Neural cell (in vitro differentiated cells): ENCODE data around the gene LCOR. TPM values are rescaled to one million over a fixed set of nuclear protein-coding genes. Genes with fewer than 3 reads are reported as not detected.

ENCODE experiments used
- H2AFZ ChIP-seq: fragments of 200-600, 300-800 bp; sonication (generic), shearing (Covaris generic); 2 replicates; pipeline ENCODE4 v1.6.0; 2014; ENCODE audit warnings: low read depth, mild to moderate bottlenecking, antibody characterized with exemption, low read length, moderate library complexity
- H3F3A ChIP-seq: fragments of 200-600 bp; shearing (Covaris generic); 2 replicates; pipeline ENCODE4 v1.6.1; 2016; ENCODE audit warnings: mild to moderate bottlenecking, moderate library complexity, mixed read lengths, antibody characterized with exemption, low read length; ENCODE audit not compliant: insufficient read depth, poor library complexity, severe bottlenecking
- H3K27ac ChIP-seq: fragments of 200-600, 300-800 bp; sonication (generic), shearing (Covaris generic); 2 replicates; pipeline ENCODE4 v1.5.1; 2014; ENCODE audit warnings: mild to moderate bottlenecking, low read length, moderate library complexity
- H3K27me3 ChIP-seq: fragments of 300-800, 200-600 bp; sonication (generic), shearing (Covaris generic); 2 replicates; pipeline ENCODE4 v1.6.0; 2014; ENCODE audit warnings: mild to moderate bottlenecking, low read depth, low read length, moderate library complexity; ENCODE audit not compliant: insufficient read depth
- H3K36me3 ChIP-seq: fragments of 300-800, 200-600 bp; sonication (generic), shearing (Covaris generic); 2 replicates; pipeline ENCODE4 v1.5.1; 2014; ENCODE audit warnings: mild to moderate bottlenecking, antibody characterized with exemption, low read length, moderate library complexity; ENCODE audit not compliant: insufficient read depth
- H3K4me2 ChIP-seq: fragments of 300-800, 200-600 bp; sonication (generic), shearing (Covaris generic); 2 replicates; pipeline ENCODE4 v1.6.0; 2014; ENCODE audit warnings: mild to moderate bottlenecking, low read length
- H3K4me3 ChIP-seq: fragments of 300-800, 200-600 bp; sonication (generic), shearing (Covaris generic); 2 replicates; pipeline ENCODE4 v1.5.1; 2014; ENCODE audit warnings: mild to moderate bottlenecking, low read length, moderate library complexity
- H3K79me2 ChIP-seq: fragments of 200-600 bp; shearing (Covaris generic); replicated peaks from 2 replicates; pipeline ENCODE4 v1.6.0; 2014; ENCODE audit warnings: mild to moderate bottlenecking, low read length, moderate library complexity; ENCODE audit not compliant: insufficient read depth
- H3K9ac ChIP-seq: fragments of 300-800, 200-600 bp; sonication (generic), shearing (Covaris generic); 2 replicates; pipeline ENCODE4 v1.6.1; 2016; ENCODE audit warnings: mild to moderate bottlenecking, low read length, mixed read lengths
- H3K9me2 ChIP-seq: fragments of 200-600 bp; shearing (Covaris generic); 2 replicates; pipeline ENCODE4 v1.6.1; 2016; ENCODE audit warnings: mild to moderate bottlenecking, low read length, mixed read lengths; ENCODE audit not compliant: insufficient read depth
- H3K9me3 ChIP-seq: fragments of 200-600, 300-800 bp; sonication (generic), shearing (Covaris generic); 2 replicates; pipeline ENCODE4 v1.6.1; 2016; ENCODE audit warnings: mild to moderate bottlenecking, mixed run types, low read length, moderate library complexity, mixed read lengths
- H4K20me1 ChIP-seq: fragments of 200-600 bp; shearing (Covaris generic); 2 replicates; pipeline ENCODE4 v1.6.1; 2016; ENCODE audit warnings: mild to moderate bottlenecking, mixed run types; ENCODE audit not compliant: insufficient read depth
- CTCF ChIP-seq: fragments of 450-650 bp; IDR thresholded peaks from 2 replicates; pipeline ENCODE4 v1.5.1; 2014; ENCODE audit warnings: antibody characterized with exemption, mild to moderate bottlenecking, moderate library complexity; ENCODE audit not compliant: poor library complexity, severe bottlenecking
- EP300 ChIP-seq: fragments of 450-650 bp; conservative IDR thresholded peaks from 2 replicates; pipeline ENCODE4 v1.6.1; 2014; ENCODE audit warnings: antibody characterized with exemption, mild to moderate bottlenecking, moderate library complexity; ENCODE audit not compliant: poor library complexity, severe bottlenecking
- EZH2 ChIP-seq: fragments of 200-600, 300-800 bp; shearing (Covaris generic), sonication (generic); IDR thresholded peaks from 2 replicates; pipeline ENCODE4 v1.6.1; 2014; ENCODE audit warnings: antibody characterized with exemption, low read length, borderline replicate concordance, mild to moderate bottlenecking; ENCODE audit not compliant: insufficient read depth, poor library complexity, severe bottlenecking
- MXI1 ChIP-seq: fragments of 450-650 bp; conservative IDR thresholded peaks from 2 replicates; pipeline ENCODE4 v1.6.1; 2014; ENCODE audit warnings: antibody characterized with exemption, mild to moderate bottlenecking; ENCODE audit not compliant: poor library complexity, severe bottlenecking
- POLR2AphosphoS5 ChIP-seq: IDR thresholded peaks from 2 replicates; pipeline ENCODE4 v1.6.1; 2012
- RAD21 ChIP-seq: fragments of 450-650 bp; conservative IDR thresholded peaks from 2 replicates; pipeline ENCODE4 v1.6.1; 2014; ENCODE audit warnings: antibody characterized with exemption, mild to moderate bottlenecking, moderate library complexity
- REST ChIP-seq: IDR thresholded peaks from 2 replicates; pipeline ENCODE4 v1.6.1; 2012; ENCODE audit warnings: borderline replicate concordance
- SMC3 ChIP-seq: fragments of 450-650 bp; conservative IDR thresholded peaks from 2 replicates; pipeline ENCODE4 v1.6.1; 2014; ENCODE audit warnings: antibody characterized with exemption, mild to moderate bottlenecking, moderate library complexity; ENCODE audit not compliant: poor library complexity
- TAF1 ChIP-seq: IDR thresholded peaks from 2 replicates; pipeline ENCODE4 v1.6.1; 2012; ENCODE audit warnings: low read depth
- polyA plus RNA-seq: library from polyadenylated mRNA; depleted of rRNA; stranded (reverse); fragments of >200 nt; gene quantifications from 2 replicates; pipeline ENCODE4 v1.2.3, GENCODE V29; 2014

The LCOR gene
- polyA plus RNA-seq, 1 donor from 2014 or later, result 61.1 TPM

- H3K4me3 ChIP-seq, result no peak overlapping the region
- H3K36me3 ChIP-seq, result no peaks in the 10 kb centered on the region
- no peaks in the 10 kb centered on the region for H3K27me3 ChIP-seq
- no peaks in the 10 kb centered on the region for H3K9me3 ChIP-seq
- H3K4me2 ChIP-seq, result no peak overlapping the region
- no peak overlapping the region for H3K27ac ChIP-seq
- no peaks in the 10 kb centered on the region for H4K20me1 ChIP-seq
- H3K9ac ChIP-seq, result no peak overlapping the region
- TF ChIP-seq SMC3 (no peak), EZH2 (no peak), RAD21 (no peak), TAF1 (no peak), MXI1 (no peak), REST (no peak), POLR2AphosphoS5 (no peak), CTCF (no peak), EP300 (no peak)
- no peak overlapping the region for H2AFZ ChIP-seq
- H3F3A ChIP-seq, result no peaks in the 10 kb centered on the region
- H3K79me2 ChIP-seq, result peaks cover 14% of the 10 kb centered on the region
- H3K9me2 ChIP-seq, result no peaks in the 10 kb centered on the region
Observed at GRCh38 chr10:96955794-96956193, 123.7 kb downstream of the LCOR start.

GRCh38 chr10:96958071-96958470, 126.0 kb downstream of the LCOR start:
- H4K20me1 ChIP-seq, result no peaks in the 10 kb centered on the region
- no peak overlapping the region for H3K4me3 ChIP-seq
- H2AFZ ChIP-seq, result no peak overlapping the region
- H3K27me3 ChIP-seq, result no peaks in the 10 kb centered on the region
- H3F3A ChIP-seq, result no peaks in the 10 kb centered on the region
- H3K27ac ChIP-seq, result no peak overlapping the region
- TF ChIP-seq REST, result no peak
- TF ChIP-seq SMC3, result no peak
- TF ChIP-seq POLR2AphosphoS5, result no peak
- no peak for TF ChIP-seq MXI1
- TF ChIP-seq EZH2, result no peak
- no peak for TF ChIP-seq EP300
- no peak for TF ChIP-seq RAD21
- TF ChIP-seq CTCF, result no peak
- no peak for TF ChIP-seq TAF1
- H3K79me2 ChIP-seq, result peaks cover 14% of the 10 kb centered on the region
- no peaks in the 10 kb centered on the region for H3K9me3 ChIP-seq
- no peak overlapping the region for H3K4me2 ChIP-seq
- no peaks in the 10 kb centered on the region for H3K36me3 ChIP-seq
- H3K9me2 ChIP-seq, result no peaks in the 10 kb centered on the region
- H3K9ac ChIP-seq, result no peak overlapping the region
